Neural crest cell (in vitro differentiated cells): ENCODE results near the gene ZAR1. TPM values are rescaled to one million over a fixed set of nuclear protein-coding genes. Genes with fewer than 3 reads are reported as not detected.

Experiments used
- DNase-seq: peaks from one replicate; pipeline ENCODE4 v3.0.0; 2021; ENCODE audit warnings: low read depth, mixed read lengths, low spot score
- H3K27ac Mint-ChIP-seq: one replicate; pipeline ENCODE4 v1.8.0; 2021; ENCODE audit warnings: mild to moderate bottlenecking, mixed read lengths; ENCODE audit not compliant: unreplicated experiment
- H3K27me3 Mint-ChIP-seq: 2 replicates; pipeline ENCODE4 v1.8.0; 2021; ENCODE audit warnings: low read depth, mild to moderate bottlenecking, mixed read lengths
- H3K36me3 Mint-ChIP-seq: 2 replicates; pipeline ENCODE4 v1.8.0; 2021; ENCODE audit warnings: low read depth, mild to moderate bottlenecking, mixed read lengths
- H3K4me1 Mint-ChIP-seq: 2 replicates; pipeline ENCODE4 v1.8.0; 2021; ENCODE audit warnings: mixed read lengths
- H3K4me3 Mint-ChIP-seq: one replicate; pipeline ENCODE4 v1.8.0; 2021; ENCODE audit warnings: mild to moderate bottlenecking, mixed read lengths
- H3K9me3 Mint-ChIP-seq: 2 replicates; pipeline ENCODE4 v1.8.0; 2021; ENCODE audit warnings: mixed read lengths
- total RNA-seq: library from RNA; stranded (reverse); gene quantifications from 2 replicates; pipeline ENCODE4 v1.2.1, GENCODE V29; 2021
- TF ChIP-seq, protein P1 (sequence below): fragments of 200-600 bp; sonication (generic); conservative IDR thresholded peaks from 2 replicates; pipeline ENCODE4 v1.5.0; 2021; ENCODE audit warnings: antibody characterized with exemption, mild to moderate bottlenecking

Gene ZAR1
- total RNA-seq, 1 donor from 2014 or later = not detected

DNA sequence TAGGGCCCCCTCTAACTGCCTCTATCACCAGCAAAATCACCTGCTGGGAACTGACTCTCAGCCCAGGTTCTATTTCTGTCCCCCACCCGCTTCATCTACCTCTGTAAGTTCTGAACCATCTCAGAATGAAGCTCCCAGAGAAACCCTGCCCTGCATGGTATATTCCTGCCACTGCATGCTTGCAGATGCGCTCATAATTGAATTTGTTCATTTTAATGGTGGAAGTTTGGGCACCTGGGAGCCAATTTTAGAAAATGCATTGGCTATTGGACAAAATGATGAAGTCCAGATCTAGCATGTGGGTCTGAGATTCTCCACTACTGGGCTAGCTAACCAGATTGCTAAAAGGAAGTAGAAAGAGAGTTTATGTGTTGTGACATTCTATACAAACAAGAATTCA lies 35.5 kb upstream of the ZAR1 start:
- H3K4me1 Mint-ChIP-seq = no peaks in the 10 kb centered on the region
- TF ChIP-seq, protein P1, sequence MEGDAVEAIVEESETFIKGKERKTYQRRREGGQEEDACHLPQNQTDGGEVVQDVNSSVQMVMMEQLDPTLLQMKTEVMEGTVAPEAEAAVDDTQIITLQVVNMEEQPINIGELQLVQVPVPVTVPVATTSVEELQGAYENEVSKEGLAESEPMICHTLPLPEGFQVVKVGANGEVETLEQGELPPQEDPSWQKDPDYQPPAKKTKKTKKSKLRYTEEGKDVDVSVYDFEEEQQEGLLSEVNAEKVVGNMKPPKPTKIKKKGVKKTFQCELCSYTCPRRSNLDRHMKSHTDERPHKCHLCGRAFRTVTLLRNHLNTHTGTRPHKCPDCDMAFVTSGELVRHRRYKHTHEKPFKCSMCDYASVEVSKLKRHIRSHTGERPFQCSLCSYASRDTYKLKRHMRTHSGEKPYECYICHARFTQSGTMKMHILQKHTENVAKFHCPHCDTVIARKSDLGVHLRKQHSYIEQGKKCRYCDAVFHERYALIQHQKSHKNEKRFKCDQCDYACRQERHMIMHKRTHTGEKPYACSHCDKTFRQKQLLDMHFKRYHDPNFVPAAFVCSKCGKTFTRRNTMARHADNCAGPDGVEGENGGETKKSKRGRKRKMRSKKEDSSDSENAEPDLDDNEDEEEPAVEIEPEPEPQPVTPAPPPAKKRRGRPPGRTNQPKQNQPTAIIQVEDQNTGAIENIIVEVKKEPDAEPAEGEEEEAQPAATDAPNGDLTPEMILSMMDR = no peak

DNA sequence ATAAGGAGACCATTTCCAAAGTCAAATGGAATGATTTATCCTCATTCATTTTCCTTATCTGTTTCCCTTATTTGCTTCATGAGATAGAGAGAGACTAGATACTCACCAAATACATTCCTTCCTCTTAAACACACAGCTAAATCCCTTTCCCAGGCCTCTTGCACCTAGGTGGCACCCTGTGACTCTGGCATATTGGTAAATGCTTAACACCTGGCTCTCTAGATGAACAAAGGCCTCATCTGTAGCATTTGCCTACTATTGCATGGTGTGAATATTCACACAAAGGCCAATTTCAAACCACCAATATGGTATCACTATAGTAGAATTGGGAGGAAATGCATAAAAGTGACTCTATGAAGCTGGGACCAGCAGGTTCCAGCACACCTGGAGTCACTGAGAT lies 29.1 kb upstream of the ZAR1 start:
- no peak for DNase-seq
- H3K4me1 Mint-ChIP-seq = no peaks in the 10 kb centered on the region
- H3K4me3 Mint-ChIP-seq = no peak overlapping the region
- H3K36me3 Mint-ChIP-seq = no peaks in the 10 kb centered on the region
- H3K27me3 Mint-ChIP-seq = no peaks in the 10 kb centered on the region
- no peak overlapping the region for H3K27ac Mint-ChIP-seq
- TF ChIP-seq, protein P1 = no peak
- H3K9me3 Mint-ChIP-seq = no peaks in the 10 kb centered on the region

More for the DNA sequence above, 35.5 kb upstream of the ZAR1 start:
- no peak overlapping the region for H3K27ac Mint-ChIP-seq
- no peak for DNase-seq
- peaks cover 2% of the 10 kb centered on the region for H3K9me3 Mint-ChIP-seq
- H3K36me3 Mint-ChIP-seq = no peaks in the 10 kb centered on the region
- no peaks in the 10 kb centered on the region for H3K27me3 Mint-ChIP-seq
- no peak overlapping the region for H3K4me3 Mint-ChIP-seq

DNA sequence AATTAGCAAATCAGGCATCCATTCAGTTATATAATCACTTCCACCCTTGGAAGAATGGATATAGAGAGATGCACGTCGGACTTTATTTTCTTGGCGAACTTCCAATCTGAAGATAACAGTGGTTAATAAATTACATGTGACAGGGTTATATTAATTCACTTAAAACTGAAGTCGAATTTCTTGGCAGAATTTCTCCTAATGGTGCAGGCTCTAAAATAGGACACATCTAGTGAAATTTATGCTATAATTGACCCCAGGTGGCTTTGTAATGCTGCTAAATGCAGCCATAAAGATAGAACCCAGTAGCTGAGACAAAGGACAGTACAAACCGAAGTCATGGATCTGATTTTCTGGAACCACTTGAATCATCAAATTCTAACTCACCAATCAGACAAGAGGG lies 27.7 kb upstream of the ZAR1 start:
- no peaks in the 10 kb centered on the region for H3K27me3 Mint-ChIP-seq
- H3K27ac Mint-ChIP-seq = no peak overlapping the region
- no peak overlapping the region for H3K4me3 Mint-ChIP-seq
- H3K4me1 Mint-ChIP-seq = no peaks in the 10 kb centered on the region
- no peak for DNase-seq
- H3K36me3 Mint-ChIP-seq = no peaks in the 10 kb centered on the region
- TF ChIP-seq, protein P1 = no peak
- H3K9me3 Mint-ChIP-seq = no peaks in the 10 kb centered on the region

DNA sequence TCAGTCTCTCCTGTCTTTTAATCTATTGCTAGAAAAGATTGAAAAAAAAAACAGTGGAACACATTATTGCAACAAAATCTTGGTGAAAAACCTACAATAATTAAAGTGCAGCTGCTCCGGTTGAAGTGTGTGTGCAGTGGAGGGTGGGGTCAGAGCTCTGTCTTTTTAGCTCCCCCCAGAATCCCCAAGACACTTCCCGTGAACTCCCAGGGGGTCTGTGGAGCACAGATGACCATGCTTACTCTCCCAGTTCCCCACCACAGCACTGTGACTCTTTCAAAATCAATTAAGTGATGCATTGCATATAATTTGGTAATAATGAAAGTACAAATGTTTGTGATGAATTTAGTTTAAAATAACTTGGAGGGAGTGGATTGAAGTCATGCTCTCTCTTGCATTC lies 22.6 kb upstream of the ZAR1 start:
- H3K27me3 Mint-ChIP-seq = no peaks in the 10 kb centered on the region
- peaks cover 13% of the 10 kb centered on the region for H3K4me1 Mint-ChIP-seq
- DNase-seq = no peak
- TF ChIP-seq, protein P1 = no peak
- H3K4me3 Mint-ChIP-seq = no peak overlapping the region
- H3K27ac Mint-ChIP-seq = no peak overlapping the region
- no peaks in the 10 kb centered on the region for H3K36me3 Mint-ChIP-seq
- H3K9me3 Mint-ChIP-seq = no peaks in the 10 kb centered on the region

DNA sequence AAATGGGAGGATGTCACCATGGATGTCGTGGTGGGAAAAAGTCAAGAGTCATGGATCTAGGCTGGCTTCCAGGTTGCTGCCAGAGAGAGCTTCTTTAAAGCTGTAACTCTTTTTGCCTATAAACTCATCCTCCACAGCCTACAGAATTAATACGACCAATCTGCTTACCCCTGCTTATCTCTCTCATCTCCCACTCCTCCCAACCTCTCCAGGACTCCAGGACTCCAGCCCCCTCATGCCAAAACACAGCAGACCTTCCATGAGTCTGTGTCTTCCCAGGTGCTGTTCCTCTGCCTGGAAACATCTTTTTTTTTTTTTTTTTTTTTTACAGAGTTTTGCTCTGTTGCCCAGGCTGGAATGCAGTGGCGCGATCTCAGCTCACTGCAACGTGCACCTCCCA lies 22.2 kb upstream of the ZAR1 start:
- H3K27me3 Mint-ChIP-seq = no peaks in the 10 kb centered on the region
- H3K27ac Mint-ChIP-seq = no peak overlapping the region
- peaks cover 13% of the 10 kb centered on the region for H3K4me1 Mint-ChIP-seq
- DNase-seq = no peak
- no peaks in the 10 kb centered on the region for H3K36me3 Mint-ChIP-seq
- H3K4me3 Mint-ChIP-seq = no peak overlapping the region
- TF ChIP-seq, protein P1 = no peak
- H3K9me3 Mint-ChIP-seq = no peaks in the 10 kb centered on the region

DNA sequence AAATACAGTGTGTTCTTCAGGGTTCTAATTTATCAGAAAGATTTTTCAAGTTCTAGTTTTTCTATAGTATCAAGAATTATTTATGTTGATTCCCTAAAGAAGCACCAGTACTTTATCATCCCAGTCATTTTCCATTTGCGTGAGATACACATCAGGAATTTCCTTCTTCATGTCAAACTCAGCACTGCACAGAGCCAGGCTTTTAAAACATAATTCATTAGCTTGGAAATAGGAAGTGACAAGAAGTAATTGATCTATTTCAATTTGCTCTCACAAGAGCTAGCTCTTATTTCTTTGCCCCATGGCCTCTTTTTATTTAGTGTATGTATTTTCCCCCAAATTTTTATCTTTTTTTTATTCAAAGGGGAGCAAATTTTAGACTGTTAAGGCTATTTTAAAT lies 19.9 kb upstream of the ZAR1 start:
- Mint-ChIP-seq H3K27me3 (no peaks in the 10 kb centered on the region), H3K27ac (no peak overlapping the region), H3K36me3 (no peaks in the 10 kb centered on the region), H3K4me3 (no peak overlapping the region), H3K4me1 (peaks cover 13% of the 10 kb centered on the region), H3K9me3 (no peaks in the 10 kb centered on the region)
- no peak for DNase-seq
- TF ChIP-seq, protein P1 = no peak
